T-cell (primary cell): ENCODE data around the gene TTLL7. TPM values are rescaled to one million over a fixed set of nuclear protein-coding genes. Genes with fewer than 3 reads are reported as not detected.
"Not testable (repeated sequence)": the region's sequence is repeated elsewhere in the genome, so short reads cannot be mapped to it uniquely, and the experiment has no call there.

Experiments
- ATAC-seq, 4 experiments: fragments of 200-7000 bp in 3 of 4; fragments of 150-1000 bp in 1 of 4; cut with Tn5 transposase; replicated peaks in 1 of 4; 1 replicate in 3 of 4; 2 replicates in 1 of 4; pipeline ENCODE4 v1.10.0; 2021; ENCODE audit warnings: moderate library complexity in 3 of 4, mild to moderate bottlenecking in 2 of 4, moderate number of reproducible peaks in 1 of 4
- CTCF ChIA-PET, 2 donors: fragments of 300-600 bp; sonication (Branson Sonifier 250); formaldehyde crosslinking; loops; one replicate each; lab custom pipeline; 2022; ENCODE audit warnings: antibody characterized with exemption in 2 of 2; lab: Charles Lee
- POLR2A ChIA-PET, 2 donors: fragments of 300-600 bp; sonication (Branson Sonifier 250); formaldehyde crosslinking; loops; one replicate each; lab custom pipeline; 2022; ENCODE audit warnings: antibody characterized with exemption in 2 of 2; lab: Charles Lee
- DNase-seq, 35 experiments: peaks; one replicate each; pipeline versions ENCODE4 v3.0.0 to v3.0.0-alpha.2; 2013 to 2023
- H3K27ac ChIP-seq: one replicate; pipeline ENCODE4 v1.5.1; 2013; ENCODE audit warnings: low read length
- H3K27me3 ChIP-seq, 2 experiments: replicated peaks in 1 of 2; 1 replicate in 1 of 2; 2 replicates in 1 of 2; pipeline versions ENCODE4 v1.6.1 to v1.7.0; 2013; ENCODE audit warnings: low read length in 1 of 2, mixed read lengths in 1 of 2; ENCODE audit not compliant: control insufficient read depth in 2 of 2, insufficient read depth in 2 of 2; ENCODE audit errors: extremely low read depth in 1 of 2
- H3K36me3 ChIP-seq, 2 donors: 1 replicate in 1 of 2; 2 replicates in 1 of 2; pipeline versions ENCODE4 v1.6.1 to v1.7.0; 2013; ENCODE audit warnings: low read length in 1 of 2; ENCODE audit not compliant: control insufficient read depth in 2 of 2, insufficient read depth in 1 of 2; ENCODE audit errors: extremely low read depth in 1 of 2
- H3K4me1 ChIP-seq, 2 experiments: 1 replicate in 1 of 2; 2 replicates in 1 of 2; pipeline versions ENCODE4 v1.6.1 to v1.7.0; 2013; ENCODE audit warnings: low read length in 2 of 2, mixed read lengths in 1 of 2; ENCODE audit not compliant: insufficient read depth in 2 of 2, control insufficient read depth in 1 of 2; ENCODE audit errors: extremely low read depth in 1 of 2
- H3K4me3 ChIP-seq, 2 donors: 1 replicate in 1 of 2; 2 replicates in 1 of 2; pipeline versions ENCODE4 v1.5.1 to v1.7.0; 2013; ENCODE audit warnings: mild to moderate bottlenecking in 2 of 2, low read length in 1 of 2, moderate library complexity in 1 of 2; ENCODE audit not compliant: control insufficient read depth in 1 of 2; ENCODE audit errors: extremely low read depth in 1 of 2
- H3K9me3 ChIP-seq: 2 replicates; pipeline ENCODE4 v1.7.0; 2013
- H3K27ac Mint-ChIP-seq, 2 donors: one replicate each; pipeline ENCODE4 v1.8.0; 2020 to 2021; ENCODE audit warnings: mild to moderate bottlenecking in 2 of 2, mixed read lengths in 2 of 2
- H3K27me3 Mint-ChIP-seq, 2 donors: one replicate each; pipeline ENCODE4 v1.8.0; 2021 to 2022; ENCODE audit warnings: mixed read lengths in 2 of 2
- H3K36me3 Mint-ChIP-seq: one replicate; pipeline ENCODE4 v1.8.0; 2021; ENCODE audit warnings: mixed read lengths
- H3K4me1 Mint-ChIP-seq, 3 donors: one replicate each; pipeline ENCODE4 v1.8.0; 2020 to 2022; ENCODE audit warnings: mixed read lengths in 3 of 3, mild to moderate bottlenecking in 1 of 3
- H3K4me3 Mint-ChIP-seq, 3 donors: one replicate each; pipeline ENCODE4 v1.8.0; 2020 to 2022; ENCODE audit warnings: mild to moderate bottlenecking in 3 of 3, mixed read lengths in 3 of 3, moderate library complexity in 3 of 3
- H3K9me3 Mint-ChIP-seq, 3 donors: one replicate each; pipeline ENCODE4 v1.8.0; 2020 to 2022; ENCODE audit warnings: mixed read lengths in 3 of 3
- WGBS: methylation state at CpG from one replicate; pipeline ENCODE4 v1.1.5; 2013; ENCODE audit warnings: missing lambda C conversion rate; ENCODE audit not compliant: insufficient coverage; 5-methylcytosine and 5-hydroxymethylcytosine counted together
- total RNA-seq, 35 experiments: library from RNA in 6 of 35; stranded (reverse) in 6 of 35; fragments of 120-200 nt in 1 of 35; gene quantifications; one replicate each; pipeline versions ENCODE4 v1.2.1 to v1.2.4 and lab custom pipeline; 2013 to 2026

The TTLL7 gene
- total RNA-seq, 5 donors from 2014 or later (not counting 1 experiment from before 2014, with no cell fraction given) = 0.19 to 0.77 (median 0.44) TPM; not detected in 1

DNA sequence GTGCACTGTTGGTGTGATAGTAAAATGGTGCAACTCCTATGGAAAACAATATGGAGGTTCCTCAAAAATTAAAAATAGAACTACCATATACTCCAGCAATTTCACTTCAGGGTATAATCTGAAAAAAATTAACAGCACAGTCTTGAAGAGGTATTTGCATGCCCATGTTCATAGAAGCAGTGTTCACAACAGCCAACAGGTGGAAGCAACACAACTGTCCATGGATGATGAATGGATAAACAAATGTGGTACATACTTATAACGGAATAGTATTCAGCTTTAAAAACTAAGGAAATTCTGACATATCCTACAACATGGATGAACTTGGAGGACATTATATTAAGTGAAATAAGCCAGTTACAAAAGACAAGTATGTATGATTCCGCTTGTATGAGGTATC lies 8.2 kb downstream of the TTLL7 start:
- POLR2A ChIA-PET = no interaction called here
- no peak overlapping the region for H3K27ac Mint-ChIP-seq
- Histone ChIP-seq H3K4me1 (no peaks in the 10 kb centered on the region), H3K27me3 (no peaks in the 10 kb centered on the region), H3K9me3 (no peaks in the 10 kb centered on the region), H3K36me3 (no peaks in the 10 kb centered on the region), H3K4me3 (no peak overlapping the region), H3K27ac (no peak overlapping the region)
- no peak overlapping the region for H3K4me3 Mint-ChIP-seq
- H3K9me3 Mint-ChIP-seq = peaks cover 5 to 6% (median 6%) of the 10 kb centered on the region in 3 donors
- WGBS = 90% methylated on average over 1 of the region's 2 CpGs
- H3K4me1 Mint-ChIP-seq = no peaks in the 10 kb centered on the region
- DNase-seq (no peak), ATAC-seq (no peak)
- H3K27me3 Mint-ChIP-seq = peaks cover 24 to 27% of the 10 kb centered on the region in 2 donors
- CTCF ChIA-PET = interaction anchor here in 1 of 2 donors (1.0 to 1.2 kb wide), 2 partner anchors 58 to 132 kb away, joined by 3 read pairs; no protein-coding TSS in a partner anchor
- H3K36me3 Mint-ChIP-seq = no peaks in the 10 kb centered on the region

GRCh38 chr1:83985048-83985447 lies 13.9 kb downstream of the TTLL7 start:
- DNase-seq = no peak
- Histone ChIP-seq H3K36me3 (no peaks in the 10 kb centered on the region), H3K9me3 (no peaks in the 10 kb centered on the region), H3K4me3 (no peak overlapping the region), H3K27ac (no peak overlapping the region), H3K27me3 (no peaks in the 10 kb centered on the region), H3K4me1 (no peaks in the 10 kb centered on the region)
- Mint-ChIP-seq H3K27me3 (peaks cover 4 to 8% of the 10 kb centered on the region in 2 donors), H3K27ac (no peak overlapping the region), H3K4me3 (no peak overlapping the region), H3K36me3 (no peaks in the 10 kb centered on the region), H3K9me3 (peaks cover 5 to 9% (median 6%) of the 10 kb centered on the region in 3 donors), H3K4me1 (no peaks in the 10 kb centered on the region)
- ChIA-PET CTCF (no interaction called here), POLR2A (no interaction called here)
- no peak for ATAC-seq
- WGBS = 84% methylated on average over 3 of the region's 3 CpGs

GRCh38 chr1:83983918-83984317 lies 15.0 kb downstream of the TTLL7 start:
- H3K9me3 ChIP-seq, H3K4me1 Mint-ChIP-seq, H3K4me1 ChIP-seq, CTCF ChIA-PET, POLR2A ChIA-PET, H3K9me3 Mint-ChIP-seq, H3K36me3 Mint-ChIP-seq, H3K36me3 ChIP-seq, H3K27ac Mint-ChIP-seq, H3K27me3 ChIP-seq, H3K27me3 Mint-ChIP-seq, H3K4me3 Mint-ChIP-seq, ATAC-seq, H3K4me3 ChIP-seq, H3K27ac ChIP-seq, DNase-seq: not testable (repeated sequence)
- WGBS = no CpG with 5 or more reads among the region's 1 CpG

DNA sequence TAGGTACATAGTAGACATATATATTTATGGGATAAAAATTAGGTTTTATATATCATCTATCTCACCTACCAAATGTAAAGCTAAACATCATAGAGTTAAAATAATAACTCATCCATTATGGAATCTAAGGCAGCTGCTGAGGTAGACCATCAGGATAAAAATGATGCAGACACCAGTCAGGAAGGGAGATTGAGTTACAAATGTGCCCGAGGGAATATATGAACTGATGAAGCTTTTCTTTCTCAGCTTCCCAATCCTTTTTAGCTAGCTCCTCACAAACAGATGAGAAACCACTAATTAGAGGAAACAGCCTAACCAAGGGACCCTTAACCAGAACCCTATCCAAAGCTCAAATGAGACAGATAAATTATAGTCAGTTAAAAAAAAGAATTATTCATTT lies 20.9 kb downstream of the TTLL7 start:
- Histone ChIP-seq H3K9me3 (no peaks in the 10 kb centered on the region), H3K27ac (no peak overlapping the region), H3K4me1 (no peaks in the 10 kb centered on the region), H3K36me3 (no peaks in the 10 kb centered on the region), H3K4me3 (no peak overlapping the region), H3K27me3 (no peaks in the 10 kb centered on the region)
- Mint-ChIP-seq H3K4me1 (no peaks in the 10 kb centered on the region), H3K27ac (no peak overlapping the region), H3K9me3 (no peaks in the 10 kb centered on the region), H3K27me3 (peaks cover 0 to 9% of the 10 kb centered on the region in 2 donors), H3K36me3 (no peaks in the 10 kb centered on the region), H3K4me3 (no peak overlapping the region)
- CTCF ChIA-PET = no interaction called here
- ATAC-seq = no peak
- POLR2A ChIA-PET = no interaction called here
- DNase-seq = no peak
- WGBS = no CpG with 5 or more reads among the region's 1 CpG

DNA sequence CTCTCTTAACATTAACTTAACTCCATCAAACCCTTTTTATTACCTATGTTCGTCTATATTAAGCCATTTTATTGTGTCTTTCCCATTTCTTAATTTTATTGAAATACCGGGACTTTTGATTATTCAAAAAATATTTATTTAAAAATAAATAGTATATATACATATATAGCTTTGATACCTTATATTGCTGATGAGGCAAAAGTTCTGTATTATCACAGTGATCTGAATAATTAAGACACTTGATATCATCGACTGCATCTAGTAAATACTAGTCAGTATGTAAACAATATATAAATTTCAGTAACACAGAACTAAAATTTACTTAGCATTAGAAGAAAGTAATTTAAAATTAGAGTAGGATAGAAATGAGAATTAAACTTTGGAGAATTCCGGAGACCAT lies 22.0 kb downstream of the TTLL7 start:
- peaks cover 5 to 9% of the 10 kb centered on the region in 2 donors for H3K27me3 Mint-ChIP-seq
- ATAC-seq = no peak
- H3K27ac Mint-ChIP-seq = no peak overlapping the region
- ChIA-PET CTCF (interaction anchor here in 1 of 2 donors (0.6 kb wide), 1 partner anchor 146 kb away, joined by 3 read pairs; no protein-coding TSS in a partner anchor), POLR2A (no interaction called here)
- H3K4me1 Mint-ChIP-seq = no peaks in the 10 kb centered on the region
- no peak overlapping the region for H3K27ac ChIP-seq
- no peaks in the 10 kb centered on the region for H3K27me3 ChIP-seq
- H3K4me1 ChIP-seq = no peaks in the 10 kb centered on the region
- H3K4me3 ChIP-seq = no peak overlapping the region
- H3K4me3 Mint-ChIP-seq = no peak overlapping the region
- DNase-seq = no peak
- no CpG with 5 or more reads among the region's 4 CpGs for WGBS
- H3K36me3 ChIP-seq = no peaks in the 10 kb centered on the region
- H3K9me3 Mint-ChIP-seq = no peaks in the 10 kb centered on the region
- no peaks in the 10 kb centered on the region for H3K9me3 ChIP-seq
- no peaks in the 10 kb centered on the region for H3K36me3 Mint-ChIP-seq

DNA sequence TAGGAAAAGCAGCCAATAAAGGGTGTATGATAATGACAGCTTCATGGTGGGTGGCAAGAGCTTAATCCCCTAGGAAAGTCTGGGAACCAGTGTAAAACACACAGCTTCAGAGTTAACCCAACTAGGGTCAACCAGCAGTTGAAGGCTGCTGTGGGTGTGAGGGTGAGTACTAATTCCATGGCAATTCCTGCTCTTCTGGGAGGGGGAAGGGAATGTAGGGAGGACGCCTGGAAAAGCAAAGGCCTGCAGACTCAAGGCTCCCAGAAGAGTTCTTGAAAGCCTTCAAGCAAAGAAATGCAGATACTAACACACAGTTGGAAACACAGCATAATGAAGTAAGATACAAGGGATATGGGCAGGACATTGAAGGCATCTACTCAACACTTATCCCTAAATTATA lies 28.1 kb downstream of the TTLL7 start:
- H3K27me3 Mint-ChIP-seq = peaks cover 14 to 15% of the 10 kb centered on the region in 2 donors
- no peak overlapping the region for H3K4me3 ChIP-seq
- H3K4me3 Mint-ChIP-seq = no peak overlapping the region
- no peaks in the 10 kb centered on the region for H3K36me3 ChIP-seq
- POLR2A ChIA-PET = no interaction called here
- no peak overlapping the region for H3K27ac ChIP-seq
- CTCF ChIA-PET = no interaction called here
- DNase-seq (no peak), ATAC-seq (no peak)
- H3K9me3 Mint-ChIP-seq = no peaks in the 10 kb centered on the region
- H3K4me1 ChIP-seq = no peaks in the 10 kb centered on the region
- no peaks in the 10 kb centered on the region for H3K4me1 Mint-ChIP-seq
- no peaks in the 10 kb centered on the region for H3K27me3 ChIP-seq
- no peak overlapping the region for H3K27ac Mint-ChIP-seq
- H3K36me3 Mint-ChIP-seq = no peaks in the 10 kb centered on the region
- no peaks in the 10 kb centered on the region for H3K9me3 ChIP-seq
- no CpG with 5 or more reads among the region's 1 CpG for WGBS

DNA sequence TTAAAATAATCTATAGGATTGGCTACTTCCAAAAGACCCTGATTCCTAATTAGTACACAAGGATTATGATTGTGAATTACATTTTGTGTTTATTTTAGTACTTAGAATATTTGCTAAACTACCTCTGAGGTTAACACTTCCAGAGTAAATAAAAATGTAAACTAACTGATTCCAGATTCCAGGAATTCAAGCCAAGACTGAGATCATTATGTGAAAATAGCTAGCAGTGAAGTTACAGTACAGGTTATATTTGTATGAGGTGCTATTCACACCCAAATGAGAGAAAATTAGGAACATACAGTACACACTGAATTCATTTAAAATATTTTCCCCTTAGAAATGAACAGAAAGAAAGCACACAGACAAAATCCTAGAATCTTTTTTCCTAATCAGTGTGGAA lies 28.8 kb downstream of the TTLL7 start:
- POLR2A ChIA-PET = no interaction called here
- no peak overlapping the region for H3K4me3 ChIP-seq
- H3K9me3 ChIP-seq = no peaks in the 10 kb centered on the region
- H3K4me1 ChIP-seq = no peaks in the 10 kb centered on the region
- peaks cover 15% of the 10 kb centered on the region in 2 donors for H3K27me3 Mint-ChIP-seq
- peaks cover 0 to 2% of the 10 kb centered on the region in 2 experiments for H3K27me3 ChIP-seq
- no peaks in the 10 kb centered on the region for H3K36me3 ChIP-seq
- ATAC-seq (no peak), DNase-seq (no peak)
- H3K27ac Mint-ChIP-seq = no peak overlapping the region
- H3K9me3 Mint-ChIP-seq = no peaks in the 10 kb centered on the region
- H3K4me3 Mint-ChIP-seq = no peak overlapping the region
- H3K36me3 Mint-ChIP-seq = no peaks in the 10 kb centered on the region
- no peaks in the 10 kb centered on the region for H3K4me1 Mint-ChIP-seq
- no peak overlapping the region for H3K27ac ChIP-seq
- CTCF ChIA-PET = no interaction called here
